Hematopoietic multipotent progenitor cell (in vitro differentiated cells): ENCODE results near the gene WDR4. TPM values are rescaled to one million over a fixed set of nuclear protein-coding genes. Genes with fewer than 3 reads are reported as not detected.
A peak's percentile ranks its signal among the peaks of the same experiment; 100 is the strongest.
"Not testable (repeated sequence)": the region's sequence is repeated elsewhere in the genome, so short reads cannot be mapped to it uniquely, and the experiment has no call there.

ENCODE experiments used
- DNase-seq, 3 donors: peaks; one replicate each; pipeline ENCODE4 v3.0.0-alpha.2; 2011 to 2015; ENCODE audit warnings: low read depth in 2 of 3, low spot score in 2 of 3
- total RNA-seq: library from RNA; depleted of rRNA; stranded (reverse); fragments of >200 nt; gene quantifications from one replicate; pipeline ENCODE4 v1.2.3, GENCODE V29; 2012

The WDR4 gene
- total RNA-seq, 1 donor, result 31.2 TPM

DNA sequence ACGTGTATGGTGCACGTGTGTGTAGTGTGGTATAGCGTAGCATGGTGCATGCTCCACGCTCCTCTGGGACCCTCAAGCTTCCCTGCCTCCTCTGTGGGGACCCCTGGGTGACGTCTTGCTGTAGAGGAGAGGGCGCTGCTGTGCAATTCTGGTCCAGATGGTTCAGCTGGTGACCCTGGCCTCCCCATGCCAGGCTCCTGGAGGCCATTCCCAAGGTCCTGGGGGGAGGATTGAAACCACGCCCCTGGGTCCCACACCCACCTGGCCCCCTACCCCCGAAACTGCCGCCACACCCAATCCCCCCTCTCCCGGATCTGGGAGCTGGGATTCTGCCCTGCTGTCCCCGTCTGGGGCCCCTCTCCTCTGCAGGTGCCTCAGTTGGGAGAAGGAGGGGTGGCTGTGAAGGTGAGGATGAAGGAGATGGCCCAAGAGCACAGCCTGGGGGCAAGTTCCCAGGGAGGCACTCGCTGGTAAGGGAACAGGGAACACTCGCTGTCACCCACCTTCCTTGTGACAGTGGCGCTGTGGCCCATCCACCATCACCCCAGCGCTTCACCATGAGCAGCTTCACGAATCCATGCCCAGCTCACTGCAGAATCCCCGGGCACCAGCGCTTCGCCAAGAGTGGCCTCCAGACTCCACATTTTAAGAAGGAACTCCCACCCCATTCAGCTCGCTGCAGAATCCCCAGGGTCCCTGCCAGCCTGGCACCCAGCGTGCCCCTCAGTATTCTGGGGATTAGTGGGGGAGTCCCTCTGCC, 38.0 kb downstream of the WDR4 start:
- DNase-seq, result no peak

DNA sequence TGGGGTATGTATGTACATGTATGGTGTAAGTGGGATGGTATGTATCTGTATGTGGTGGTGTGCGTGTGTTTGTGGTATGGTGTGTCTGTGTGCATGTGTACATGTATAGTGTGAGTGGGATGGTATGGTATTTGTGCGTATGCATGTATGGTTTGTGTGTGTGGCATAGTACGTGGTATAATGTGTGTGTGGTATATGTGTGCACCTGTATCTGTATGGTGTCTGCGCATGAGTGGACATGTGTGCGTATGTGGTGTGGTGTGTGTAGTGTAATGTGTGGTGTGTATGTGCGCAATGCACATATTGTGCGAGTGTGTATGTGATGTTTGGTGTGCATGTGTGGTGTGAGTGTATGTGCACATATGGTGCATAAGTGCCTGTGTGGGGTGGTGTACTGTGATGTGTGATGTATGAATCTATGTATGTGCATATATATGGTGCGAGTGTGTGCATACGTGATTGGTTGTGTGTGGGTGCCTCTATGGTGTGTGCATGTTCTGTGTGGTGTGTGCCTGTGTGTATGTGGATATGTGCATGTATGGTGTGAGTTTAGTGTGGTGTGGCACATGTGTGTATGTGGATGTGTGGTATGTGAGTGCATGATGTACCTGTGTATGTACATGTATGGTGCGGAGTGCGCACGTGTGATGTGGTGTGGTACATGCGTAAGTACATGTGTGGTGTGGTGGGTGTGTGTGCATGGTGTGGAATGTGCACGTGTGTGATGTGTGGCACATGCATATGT, 38.8 kb downstream of the WDR4 start:
- no peak for DNase-seq

DNA sequence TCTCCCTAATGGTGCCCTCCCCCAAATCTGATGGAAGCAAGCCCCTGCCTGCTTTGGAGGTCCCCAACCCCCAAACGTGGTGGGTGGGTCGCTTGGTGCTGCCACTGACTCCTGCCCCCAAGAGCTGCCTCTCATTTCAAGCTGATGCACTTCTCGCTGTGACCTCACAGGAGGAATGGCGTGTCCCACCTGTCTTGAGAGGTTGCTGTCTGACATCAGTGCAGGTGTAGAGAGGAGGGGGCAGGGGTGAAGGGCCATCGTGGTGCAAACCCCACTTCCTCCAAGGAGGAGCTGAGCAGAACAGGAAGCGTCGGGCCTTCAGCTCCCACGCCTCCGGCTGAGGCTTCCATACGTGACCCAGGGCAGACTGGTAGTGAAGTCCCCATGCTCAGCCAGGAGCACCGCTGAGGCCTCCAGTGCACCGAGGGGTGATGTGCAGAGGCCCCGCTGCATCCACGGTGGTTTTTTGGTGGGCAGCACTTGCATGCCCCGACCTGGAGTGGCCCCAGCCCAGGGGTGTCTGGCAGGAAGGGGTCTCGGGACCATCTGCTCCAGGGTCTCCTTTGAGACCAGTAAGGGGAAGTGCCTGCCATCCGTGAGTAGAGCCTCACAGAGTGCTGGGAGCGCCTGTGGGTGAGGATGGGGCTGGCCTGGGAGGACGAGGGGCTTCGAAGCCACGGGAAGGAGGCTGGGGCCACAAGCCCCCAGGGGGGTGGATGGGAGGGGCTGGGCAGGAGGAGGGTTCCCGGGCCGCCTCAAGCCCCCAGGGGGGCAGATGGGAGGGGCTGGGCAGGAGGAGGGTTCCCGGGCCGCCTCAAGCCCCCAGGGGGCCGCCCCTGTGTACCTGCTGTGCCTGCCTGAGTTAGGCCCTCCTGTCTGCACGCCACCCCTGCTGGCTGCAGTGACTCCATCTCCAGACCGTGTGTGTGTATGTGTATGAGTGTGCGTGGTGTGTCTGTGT, 39.8 kb downstream of the WDR4 start:
- peak in 1 of 3 donors; percentile 8 for DNase-seq

- not testable (repeated sequence) for DNase-seq
Observed at GRCh38 chr21:42838212-42838690, 41.1 kb downstream of the WDR4 start.

- DNase-seq, result no peak
Observed at GRCh38 chr21:42837421-42838211, 41.7 kb downstream of the WDR4 start.

DNA sequence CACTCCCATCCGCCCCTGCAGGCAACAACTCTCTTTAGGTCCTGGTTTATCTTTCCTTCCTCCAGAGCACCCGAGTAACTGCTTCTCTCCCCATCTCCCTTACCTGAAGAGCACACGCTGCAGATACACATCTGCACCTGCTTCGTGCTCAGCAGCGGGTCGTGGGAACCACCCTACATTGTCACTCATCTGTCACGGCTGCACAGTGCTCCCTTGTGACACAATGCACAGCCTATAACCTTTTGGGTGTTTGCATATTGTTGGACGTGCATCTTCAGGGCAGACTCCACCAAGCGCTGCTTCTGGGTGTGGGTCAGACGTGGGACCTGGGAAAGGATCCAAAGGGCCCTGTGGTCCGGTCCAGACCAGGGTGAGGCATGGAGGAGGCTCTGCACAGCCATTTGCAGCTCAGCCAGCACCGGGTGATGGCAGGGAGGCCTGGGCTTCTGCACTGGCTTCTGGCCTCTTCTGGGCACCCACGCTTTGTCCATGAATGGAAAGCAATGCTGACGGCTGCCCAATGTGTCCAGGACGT, 42.5 kb downstream of the WDR4 start:
- no peak for DNase-seq

DNA sequence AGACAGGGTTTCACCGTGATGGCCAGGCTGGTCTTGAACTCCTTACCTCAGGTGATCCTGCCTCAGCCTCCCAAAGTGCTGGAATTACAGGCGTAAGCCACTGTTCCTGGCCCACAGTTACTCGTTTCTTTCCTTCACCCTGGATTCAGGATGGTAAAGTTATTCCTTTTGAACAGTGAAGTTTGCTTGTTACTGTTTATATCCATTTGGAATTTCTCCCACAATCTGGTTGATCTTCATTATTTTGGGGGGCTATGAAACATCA, 43.0 kb downstream of the WDR4 start:
- no peak for DNase-seq

DNA sequence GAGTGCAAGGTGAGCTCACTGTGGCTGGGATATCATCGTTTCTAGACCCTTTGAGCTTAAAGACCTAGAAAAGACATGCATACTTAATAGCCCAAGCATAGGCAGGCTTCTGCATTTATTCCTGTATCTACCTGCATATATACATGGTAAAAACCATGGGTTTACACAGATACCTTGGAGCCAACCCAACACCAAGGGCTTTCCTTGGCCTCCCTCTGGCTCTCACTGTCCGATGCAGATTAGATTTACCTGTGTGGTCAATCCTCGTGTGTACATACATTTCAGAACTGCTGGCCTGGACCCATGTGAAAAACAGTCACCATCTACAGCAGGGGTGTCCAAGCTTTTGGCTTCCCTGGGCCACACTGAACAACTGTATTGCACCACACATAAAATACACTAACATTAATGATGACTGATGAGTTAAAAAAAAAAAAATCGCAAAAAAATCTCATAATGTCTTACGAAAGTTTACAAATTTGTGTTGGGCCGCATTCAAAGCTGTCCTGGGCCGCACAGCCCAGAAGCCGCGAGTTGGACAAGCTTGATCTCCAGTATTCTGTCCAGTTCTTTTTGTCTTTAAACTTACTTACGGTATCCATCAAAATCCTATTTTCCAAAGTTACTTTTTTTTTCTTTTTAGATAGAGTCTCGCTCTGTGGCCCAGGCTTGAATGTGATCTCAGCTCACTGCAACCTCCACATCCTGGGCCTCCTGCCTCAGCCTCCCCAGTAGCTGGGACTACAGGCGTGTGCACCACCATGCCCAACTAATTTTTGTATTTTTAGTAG, 43.5 kb downstream of the WDR4 start:
- no peak for DNase-seq

DNA sequence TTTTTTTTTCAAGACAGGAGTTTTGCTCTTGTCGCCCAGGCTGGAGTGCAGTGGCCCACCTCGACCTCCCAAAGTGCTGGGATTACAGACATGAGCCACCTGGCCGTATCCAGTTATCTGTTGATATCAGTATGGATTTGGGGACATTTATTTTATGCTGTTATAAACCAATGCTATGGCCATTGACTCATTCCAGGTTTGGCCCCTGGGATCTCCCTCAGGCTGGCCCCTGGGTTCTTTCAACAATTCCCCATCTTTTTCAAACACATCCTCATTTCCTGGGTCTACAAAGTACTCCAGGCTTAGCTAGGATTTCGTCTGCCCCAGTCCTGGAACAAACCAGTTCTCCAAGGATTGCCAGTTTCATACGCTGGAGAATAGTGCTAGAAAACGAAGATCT, 44.1 kb downstream of the WDR4 start:
- DNase-seq, result no peak

- DNase-seq, result no peak
Observed at GRCh38 chr21:42834726-42835191, 44.6 kb downstream of the WDR4 start.

DNA sequence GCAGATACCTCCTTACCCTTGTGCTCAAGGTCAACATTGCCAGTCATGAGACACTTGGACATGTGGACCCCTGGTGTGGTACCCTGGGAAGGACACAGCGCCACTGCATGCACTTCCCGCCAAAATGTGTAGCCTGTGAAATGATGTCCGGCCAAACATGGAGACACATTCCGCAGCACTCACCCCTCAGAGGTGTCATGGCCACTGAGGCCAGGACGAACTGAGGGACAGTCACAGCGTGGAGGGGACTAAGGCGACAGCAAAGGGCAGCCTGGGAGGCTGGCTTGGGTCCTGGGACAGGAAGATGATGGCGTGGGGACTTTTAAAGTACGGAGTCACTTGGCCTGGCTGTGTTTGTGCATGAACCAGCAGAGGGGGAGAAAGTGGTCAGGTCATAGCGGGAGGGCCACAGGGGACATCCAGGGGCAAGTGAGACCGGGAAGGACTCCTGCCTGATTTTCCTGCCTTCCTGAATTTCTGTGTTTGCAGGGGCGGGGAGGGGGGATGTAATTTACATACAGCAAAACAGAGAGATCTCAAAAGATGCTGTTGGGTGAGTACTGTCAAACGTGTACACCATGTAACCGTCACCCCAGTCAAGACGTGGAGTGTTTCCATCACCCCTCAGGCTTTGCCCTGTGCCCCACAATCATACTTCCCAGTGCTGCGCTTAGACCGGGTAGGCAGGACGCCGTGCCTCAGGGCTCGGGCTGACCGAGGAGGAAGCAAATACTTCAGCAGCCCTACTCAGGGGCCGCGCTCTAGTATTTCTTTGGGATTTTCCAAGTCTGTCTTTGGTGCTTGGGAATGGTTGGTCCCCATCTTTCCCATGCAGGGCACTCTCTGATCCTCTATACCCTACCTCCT, 45.2 kb downstream of the WDR4 start:
- DNase-seq, result no peak

DNA sequence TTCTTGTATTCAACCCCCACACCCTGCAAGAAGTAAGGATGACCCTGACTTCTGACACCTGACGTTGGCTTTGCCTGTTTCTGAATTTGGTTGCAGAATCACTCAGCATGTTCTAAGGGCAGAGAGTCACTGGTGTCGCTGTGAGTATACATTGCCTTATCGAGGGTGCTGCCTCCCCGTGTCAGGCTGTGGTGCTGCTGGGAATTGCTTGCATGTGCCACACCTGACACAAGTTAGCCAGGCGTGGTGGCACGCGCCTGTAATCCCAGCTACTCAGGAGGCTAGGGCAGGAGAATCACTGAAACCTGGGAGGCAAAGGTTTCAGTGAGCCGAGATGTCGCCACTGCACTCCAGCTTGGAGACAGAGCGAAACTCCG, 45.9 kb downstream of the WDR4 start:
- DNase-seq, result peak; percentile 10 to 77 (median 50)

- DNase-seq, result not testable (repeated sequence)
Observed at GRCh38 chr21:42832321-42832630, 47.1 kb downstream of the WDR4 start.

DNA sequence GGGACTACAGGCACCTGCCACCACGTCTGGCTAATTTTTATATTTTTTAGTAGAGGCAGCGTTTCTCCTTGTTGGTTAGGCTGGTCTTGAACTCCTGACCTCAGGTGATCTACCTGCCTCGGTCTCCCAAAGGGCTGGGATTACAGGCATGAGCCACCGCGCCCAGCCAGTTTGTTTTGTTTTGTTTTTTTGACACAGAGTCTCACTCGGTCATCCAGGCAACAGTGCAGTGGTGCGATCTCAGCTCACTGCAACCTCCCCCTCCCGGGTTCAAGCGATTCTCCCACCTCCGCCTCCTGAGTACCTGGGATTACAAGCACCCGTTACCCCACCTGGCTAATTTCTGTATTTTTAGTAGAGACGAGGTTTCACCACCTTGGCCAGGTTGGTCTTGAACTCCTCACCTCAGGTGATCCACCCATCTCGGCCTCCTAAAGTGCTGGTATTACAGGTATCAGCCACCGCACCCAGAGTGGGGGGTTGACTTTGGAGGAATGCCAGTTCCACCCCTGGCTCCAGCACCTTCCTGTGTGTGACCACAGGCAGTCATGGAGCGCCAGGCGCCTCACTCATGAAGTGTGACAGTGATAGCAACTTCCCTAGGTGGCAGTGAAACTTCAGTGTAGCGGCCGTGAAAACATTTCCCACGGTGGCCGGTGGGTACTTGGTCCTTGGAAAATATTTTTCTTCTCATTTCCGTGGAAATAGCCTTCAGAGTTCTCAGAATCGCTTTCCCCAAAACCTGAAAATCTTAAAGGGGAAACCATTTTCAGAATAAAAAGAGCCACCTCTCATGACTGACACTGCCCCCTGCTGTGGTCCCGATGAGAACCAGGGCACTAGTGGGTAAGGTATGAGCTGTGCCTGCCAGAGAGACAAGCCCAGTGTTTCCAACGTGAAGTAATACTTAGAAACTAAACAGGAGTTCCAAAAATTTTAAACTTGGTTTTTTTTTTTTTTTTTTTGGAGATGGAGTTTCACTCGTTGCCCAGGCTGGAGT, 48.6 kb downstream of the WDR4 start:
- peak in 2 of 3 donors; percentile 40 to 77 for DNase-seq

- no peak for DNase-seq
Observed at GRCh38 chr21:42829954-42830353, 49.4 kb downstream of the WDR4 start.

- no peak for DNase-seq
Observed at GRCh38 chr21:42829417-42829816, 49.9 kb downstream of the WDR4 start.

GRCh38 chr21:42827588-42827987, 51.8 kb downstream of the WDR4 start:
- no peak for DNase-seq
